PFSK-1 (cell line): Measurements from ENCODE around the gene INVS.

ENCODE experiments used
- FOXP2 ChIP-seq: optimal IDR thresholded peaks from 2 replicates; pipeline ENCODE3; 2011; ENCODE audit warnings: borderline replicate concordance, control low read depth, inconsistent platforms; ENCODE audit not compliant: insufficient read depth; ENCODE audit errors: extremely low read length, extremely low read depth
- POLR2AphosphoS5 ChIP-seq: IDR thresholded peaks from 2 replicates; pipeline ENCODE4 v1.6.1; 2012; ENCODE audit warnings: low read depth, mild to moderate bottlenecking, control low read depth, low read length, moderate library complexity
- REST ChIP-seq, 2 experiments: IDR thresholded peaks; 2 replicates each; pipeline versions ENCODE4 v1.6.1 to v1.8.0; 2011 to 2012; ENCODE audit warnings: low read depth in 2 of 2, low read length in 2 of 2, control low read depth in 1 of 2, inconsistent platforms in 1 of 2, mild to moderate bottlenecking in 1 of 2, moderate library complexity in 1 of 2; ENCODE audit not compliant: insufficient read depth in 1 of 2
- SIN3A ChIP-seq: IDR thresholded peaks from 2 replicates; pipeline ENCODE4 v1.6.1; 2012; ENCODE audit warnings: mild to moderate bottlenecking, low read length, moderate library complexity, borderline replicate concordance; ENCODE audit not compliant: insufficient read depth
- TAF1 ChIP-seq: IDR thresholded peaks from 2 replicates; pipeline ENCODE4 v1.6.1; 2012; ENCODE audit warnings: low read length, control low read depth, borderline replicate concordance; ENCODE audit not compliant: insufficient read depth

The INVS gene

DNA sequence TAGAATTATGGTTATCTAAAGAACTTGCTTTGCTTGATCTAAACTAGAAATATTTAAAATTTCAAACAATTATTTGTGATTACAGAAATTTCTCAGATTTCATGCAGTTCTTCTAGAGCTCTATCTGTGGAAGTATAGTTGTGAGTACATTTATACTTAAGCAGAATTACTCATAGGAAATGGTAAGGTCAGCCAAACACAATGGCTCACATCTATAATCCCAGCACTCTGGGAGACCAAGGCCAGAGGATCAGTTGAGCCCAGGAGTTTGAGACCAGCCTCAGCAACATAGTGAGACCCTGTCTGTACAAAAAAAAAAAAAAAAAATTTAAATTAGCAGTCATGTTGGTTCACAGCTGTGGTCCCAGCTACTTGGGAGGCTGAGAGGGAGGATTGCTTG, 71.0 kb downstream of the INVS start:
- TF ChIP-seq REST (IDR thresholded peaks at IDR 0.05; ENCODE audit: insufficient read depth in 1 of 2, low read depth in 2 of 2, low read length in 2 of 2), result no peak
- no peak for TF ChIP-seq TAF1
- TF ChIP-seq SIN3A, result no peak
- TF ChIP-seq FOXP2, result no peak
- TF ChIP-seq POLR2AphosphoS5, result no peak

DNA sequence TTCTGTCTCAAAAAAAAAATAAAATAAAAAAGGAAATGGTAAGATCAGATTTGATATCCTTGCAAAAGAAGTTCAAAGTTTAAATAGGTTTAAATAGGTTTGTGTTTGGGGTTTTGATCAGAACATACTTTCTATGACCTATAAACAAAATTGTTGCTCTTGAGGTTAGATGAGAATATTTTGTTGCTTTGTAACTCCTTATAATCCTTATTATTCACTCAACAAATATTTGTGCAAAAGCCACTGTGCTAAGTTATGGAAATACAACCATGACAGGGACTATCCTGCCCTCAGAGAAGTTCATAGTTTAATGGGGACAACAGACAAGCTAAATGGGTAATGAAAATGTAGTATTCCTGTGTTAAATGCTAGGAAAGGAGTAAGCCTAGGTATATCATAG, 71.5 kb downstream of the INVS start:
- no peak for TF ChIP-seq REST (IDR thresholded peaks at IDR 0.05; ENCODE audit: insufficient read depth in 1 of 2, low read depth in 2 of 2, low read length in 2 of 2)
- no peak for TF ChIP-seq FOXP2
- TF ChIP-seq SIN3A, result no peak
- TF ChIP-seq POLR2AphosphoS5, result no peak
- TF ChIP-seq TAF1, result no peak

DNA sequence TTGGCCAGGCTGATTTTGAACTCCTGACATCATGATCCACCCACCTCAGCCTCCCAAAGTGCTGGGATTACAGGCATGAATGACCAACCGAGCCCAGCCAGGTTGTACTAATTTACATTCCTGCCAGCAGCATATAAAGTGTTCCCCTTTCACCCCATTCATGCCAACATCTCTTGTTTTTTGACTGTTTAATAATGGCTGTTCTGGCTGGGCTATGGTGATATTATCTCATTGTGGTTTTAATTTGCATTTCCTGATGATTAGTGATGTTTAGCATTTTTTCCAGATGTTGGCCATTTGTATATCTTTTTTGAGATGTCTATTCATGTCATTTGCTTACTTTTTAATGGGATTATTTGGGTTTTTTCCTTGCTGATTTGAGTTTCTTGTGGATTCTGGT, 87.3 kb downstream of the INVS start:
- TF ChIP-seq TAF1 (no peak), SIN3A (no peak), FOXP2 (no peak), REST (IDR thresholded peaks at IDR 0.05; ENCODE audit: insufficient read depth in 1 of 2, low read depth in 2 of 2, low read length in 2 of 2) (no peak), POLR2AphosphoS5 (no peak)

DNA sequence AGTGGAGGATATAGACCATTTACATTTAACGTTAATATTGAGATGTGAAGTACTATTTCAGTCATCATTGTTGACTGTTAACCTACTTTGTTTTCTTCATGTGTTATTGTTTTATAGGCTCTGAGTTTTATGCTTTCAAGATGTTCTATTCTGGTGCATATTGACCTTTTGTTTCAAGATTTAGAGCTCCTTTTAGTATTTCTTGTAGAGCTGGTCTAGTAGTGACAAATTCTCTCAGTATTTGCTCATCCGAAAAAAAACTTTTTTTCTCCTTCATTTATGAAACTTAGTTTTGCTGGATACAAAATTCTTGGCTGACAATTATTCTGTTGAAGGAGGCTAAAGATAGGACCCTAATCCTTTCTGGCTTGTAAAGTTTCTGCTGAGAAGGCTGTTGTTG, 91.3 kb downstream of the INVS start:
- TF ChIP-seq POLR2AphosphoS5 (no peak), TAF1 (no peak), FOXP2 (no peak), SIN3A (no peak), REST (IDR thresholded peaks at IDR 0.05; ENCODE audit: insufficient read depth in 1 of 2, low read depth in 2 of 2, low read length in 2 of 2) (no peak)

GRCh38 chr9:100191264-100191663, 92.2 kb downstream of the INVS start:
- no peak for TF ChIP-seq FOXP2
- TF ChIP-seq SIN3A, result no peak
- no peak for TF ChIP-seq TAF1
- TF ChIP-seq REST (IDR thresholded peaks at IDR 0.05; ENCODE audit: insufficient read depth in 1 of 2, low read depth in 2 of 2, low read length in 2 of 2), result no peak
- no peak for TF ChIP-seq POLR2AphosphoS5
